T-helper 17 cell (primary cell): ENCODE results near the gene CRIP3. TPM values are rescaled to one million over a fixed set of nuclear protein-coding genes. Genes with fewer than 3 reads are reported as not detected.

Experiments
- ATAC-seq: fragments of 150-1000 bp; cut with Tn5 transposase; 2 replicates; pipeline ENCODE4 v1.10.0; 2021; ENCODE audit warnings: mild to moderate bottlenecking, moderate library complexity
- DNase-seq, 3 donors: peaks; one replicate each; pipeline versions ENCODE4 v3.0.0 to v3.0.0-alpha.2; 2020 to 2021
- H3K9me3 ChIP-seq: one replicate; pipeline ENCODE4 v1.7.0; 2013; ENCODE audit warnings: low read length, mild to moderate bottlenecking; ENCODE audit not compliant: control insufficient read depth, poor library complexity, severe bottlenecking
- H3K27ac Mint-ChIP-seq: one replicate; pipeline ENCODE4 v1.8.0; 2022; ENCODE audit warnings: mild to moderate bottlenecking, moderate library complexity, mixed read lengths
- H3K27me3 Mint-ChIP-seq: one replicate; pipeline ENCODE4 v1.8.0; 2022; ENCODE audit warnings: mixed read lengths
- H3K36me3 Mint-ChIP-seq: one replicate; pipeline ENCODE4 v1.8.0; 2022; ENCODE audit warnings: low read depth, mixed read lengths
- H3K4me1 Mint-ChIP-seq: one replicate; pipeline ENCODE4 v1.8.0; 2022; ENCODE audit warnings: mild to moderate bottlenecking, mixed read lengths
- H3K4me3 Mint-ChIP-seq: one replicate; pipeline ENCODE4 v1.8.0; 2022; ENCODE audit warnings: mild to moderate bottlenecking, moderate library complexity, mixed read lengths
- total RNA-seq, 4 donors: library from RNA in 2 of 4; stranded (reverse) in 2 of 4; gene quantifications; one replicate each; pipeline ENCODE4 v1.2.3 and lab custom pipeline; 2022 to 2026

Gene CRIP3
- total RNA-seq, 2 donors from 2014 or later: 1.3 to 2.1 TPM

- H3K4me1 Mint-ChIP-seq: no peaks in the 10 kb centered on the region
- H3K36me3 Mint-ChIP-seq: no peaks in the 10 kb centered on the region
- H3K27me3 Mint-ChIP-seq: peaks cover 13% of the 10 kb centered on the region
- H3K9me3 ChIP-seq: no peaks in the 10 kb centered on the region
- no peak overlapping the region for H3K27ac Mint-ChIP-seq
- DNase-seq: no peak
- no peak for ATAC-seq
- H3K4me3 Mint-ChIP-seq: no peak overlapping the region
Observed at GRCh38 chr6:43291708-43292107, 16.9 kb downstream of the CRIP3 start.

GRCh38 chr6:43290905-43291355, 17.7 kb downstream of the CRIP3 start:
- H3K9me3 ChIP-seq: no peaks in the 10 kb centered on the region
- no peaks in the 10 kb centered on the region for H3K36me3 Mint-ChIP-seq
- H3K4me3 Mint-ChIP-seq: no peak overlapping the region
- no peaks in the 10 kb centered on the region for H3K4me1 Mint-ChIP-seq
- no peak for ATAC-seq
- H3K27ac Mint-ChIP-seq: no peak overlapping the region
- peaks cover 17% of the 10 kb centered on the region for H3K27me3 Mint-ChIP-seq
- no peak for DNase-seq

- Mint-ChIP-seq H3K27ac (no peak overlapping the region), H3K4me3 (no peak overlapping the region), H3K4me1 (no peaks in the 10 kb centered on the region), H3K27me3 (peaks cover 22% of the 10 kb centered on the region), H3K36me3 (no peaks in the 10 kb centered on the region)
- no peak for DNase-seq
- ATAC-seq: no peak
- no peaks in the 10 kb centered on the region for H3K9me3 ChIP-seq
Observed at GRCh38 chr6:43290339-43290904, 18.2 kb downstream of the CRIP3 start.

- no peaks in the 10 kb centered on the region for H3K36me3 Mint-ChIP-seq
- no peak overlapping the region for H3K4me3 Mint-ChIP-seq
Observed at GRCh38 chr6:43287717-43288679, 20.6 kb downstream of the CRIP3 start.

GRCh38 chr6:43286980-43287716, 21.5 kb downstream of the CRIP3 start:
- DNase-seq (no peak), ATAC-seq (no peak)
- H3K27me3 Mint-ChIP-seq: peaks cover 27% of the 10 kb centered on the region
- no peak overlapping the region for H3K27ac Mint-ChIP-seq
- H3K9me3 ChIP-seq: no peaks in the 10 kb centered on the region
- H3K4me3 Mint-ChIP-seq: no peak overlapping the region
- no peaks in the 10 kb centered on the region for H3K4me1 Mint-ChIP-seq
- H3K36me3 Mint-ChIP-seq: no peaks in the 10 kb centered on the region

More at GRCh38 chr6:43287717-43288679, 20.6 kb downstream of the CRIP3 start:
- H3K27ac Mint-ChIP-seq: no peak overlapping the region
- DNase-seq (no peak), ATAC-seq (no peak)
- H3K9me3 ChIP-seq: no peaks in the 10 kb centered on the region
- H3K4me1 Mint-ChIP-seq: no peaks in the 10 kb centered on the region
- peaks cover 23% of the 10 kb centered on the region for H3K27me3 Mint-ChIP-seq

- no peaks in the 10 kb centered on the region for H3K4me1 Mint-ChIP-seq
- peaks cover 32% of the 10 kb centered on the region for H3K27me3 Mint-ChIP-seq
- DNase-seq: no peak
- no peak overlapping the region for H3K4me3 Mint-ChIP-seq
- H3K27ac Mint-ChIP-seq: no peak overlapping the region
- no peaks in the 10 kb centered on the region for H3K36me3 Mint-ChIP-seq
- ATAC-seq: no peak
- no peaks in the 10 kb centered on the region for H3K9me3 ChIP-seq
Observed at GRCh38 chr6:43286456-43286979, 22.1 kb downstream of the CRIP3 start.

GRCh38 chr6:43285832-43286231, 22.8 kb downstream of the CRIP3 start:
- Mint-ChIP-seq H3K36me3 (no peaks in the 10 kb centered on the region), H3K27me3 (peaks cover 39% of the 10 kb centered on the region), H3K4me1 (no peaks in the 10 kb centered on the region), H3K27ac (no peak overlapping the region), H3K4me3 (no peak overlapping the region)
- H3K9me3 ChIP-seq: no peaks in the 10 kb centered on the region
- no peak for ATAC-seq
- no peak for DNase-seq

GRCh38 chr6:43284991-43285781, 23.4 kb downstream of the CRIP3 start:
- H3K27me3 Mint-ChIP-seq: peaks cover 46% of the 10 kb centered on the region
- H3K4me3 Mint-ChIP-seq: no peak overlapping the region
- peaks cover 4% of the 10 kb centered on the region for H3K4me1 Mint-ChIP-seq
- no peak overlapping the region for H3K27ac Mint-ChIP-seq
- peaks cover 4% of the 10 kb centered on the region for H3K36me3 Mint-ChIP-seq
- no peaks in the 10 kb centered on the region for H3K9me3 ChIP-seq
- no peak for DNase-seq
- ATAC-seq: no peak

- peaks cover 4% of the 10 kb centered on the region for H3K4me1 Mint-ChIP-seq
- DNase-seq: no peak
- ATAC-seq: no peak
- H3K27ac Mint-ChIP-seq: no peak overlapping the region
- H3K36me3 Mint-ChIP-seq: peaks cover 4% of the 10 kb centered on the region
- peaks cover 46% of the 10 kb centered on the region for H3K27me3 Mint-ChIP-seq
- no peak overlapping the region for H3K4me3 Mint-ChIP-seq
- no peaks in the 10 kb centered on the region for H3K9me3 ChIP-seq
Observed at GRCh38 chr6:43283905-43284304, 24.7 kb downstream of the CRIP3 start.

GRCh38 chr6:43283514-43283901, 25.1 kb downstream of the CRIP3 start:
- DNase-seq (no peak), ATAC-seq (no peak)
- H3K4me3 Mint-ChIP-seq: no peak overlapping the region
- peaks cover 4% of the 10 kb centered on the region for H3K4me1 Mint-ChIP-seq
- peaks cover 47% of the 10 kb centered on the region for H3K27me3 Mint-ChIP-seq
- H3K27ac Mint-ChIP-seq: no peak overlapping the region
- H3K9me3 ChIP-seq: no peaks in the 10 kb centered on the region
- peaks cover 4% of the 10 kb centered on the region for H3K36me3 Mint-ChIP-seq

- Mint-ChIP-seq H3K27me3 (peaks cover 52% of the 10 kb centered on the region), H3K4me1 (peaks cover 4% of the 10 kb centered on the region), H3K36me3 (peaks cover 4% of the 10 kb centered on the region), H3K4me3 (no peak overlapping the region), H3K27ac (no peak overlapping the region)
- H3K9me3 ChIP-seq: no peaks in the 10 kb centered on the region
- DNase-seq: no peak
- ATAC-seq: no peak
Observed at GRCh38 chr6:43282636-43283513, 25.8 kb downstream of the CRIP3 start.

GRCh38 chr6:43282060-43282459, 26.6 kb downstream of the CRIP3 start:
- Mint-ChIP-seq H3K27ac (no peak overlapping the region), H3K4me3 (no peak overlapping the region), H3K4me1 (peaks cover 4% of the 10 kb centered on the region), H3K36me3 (peaks cover 5% of the 10 kb centered on the region), H3K27me3 (peaks cover 52% of the 10 kb centered on the region)
- no peaks in the 10 kb centered on the region for H3K9me3 ChIP-seq
- DNase-seq (no peak), ATAC-seq (no peak)
